ENCODE data around the gene PTGR2. TPM values are rescaled to one million over a fixed set of nuclear protein-coding genes. Genes with fewer than 3 reads are reported as not detected.
"Not testable (repeated sequence)": the region's sequence is repeated elsewhere in the genome, so short reads cannot be mapped to it uniquely, and the experiment has no call there.

PTGR2 gene
- total RNA-seq, 4 donors from 2014 or later = 16.3 to 43.3 (median 27.3) TPM

GRCh38 chr14:73824127-73824526, 27.5 kb upstream of the PTGR2 start:
- Histone ChIP-seq H3K4me3 (replicated peaks in 1 of 3) (no peak overlapping the region), H3K36me3 (no peaks in the 10 kb centered on the region), H3K27me3 (no peaks in the 10 kb centered on the region), H3K27ac (no peak overlapping the region), H3K9me3 (no peaks in the 10 kb centered on the region), H3K4me1 (peaks cover 4 to 6% of the 10 kb centered on the region in 2 donors)
- intact Hi-C loops (cut with DNase I) = no loop called here
- 94 to 96% methylated on average over 4 of the region's 4 CpGs for WGBS, 2 donors
- DNase-seq = no peak
- no peak for TF ChIP-seq CTCF (IDR thresholded peaks at IDR 0.05)
- TF ChIP-seq POLR2A (IDR thresholded peaks at IDR 0.05) = no peak

- Histone ChIP-seq H3K4me3 (replicated peaks in 1 of 3) (no peak overlapping the region), H3K9me3 (no peaks in the 10 kb centered on the region), H3K36me3 (no peaks in the 10 kb centered on the region), H3K27me3 (no peaks in the 10 kb centered on the region), H3K27ac (no peak overlapping the region), H3K4me1 (peaks cover 4 to 6% of the 10 kb centered on the region in 2 donors)
- no peak for DNase-seq
- no peak for TF ChIP-seq CTCF (IDR thresholded peaks at IDR 0.05)
- no peak for TF ChIP-seq POLR2A (IDR thresholded peaks at IDR 0.05)
- 91 to 95% methylated on average over 8 of the region's 8 CpGs for WGBS, 2 donors
- intact Hi-C loops (cut with DNase I) = no loop called here
Observed at GRCh38 chr14:73824536-73824935, 27.1 kb upstream of the PTGR2 start.

- Histone ChIP-seq H3K9me3 (no peaks in the 10 kb centered on the region), H3K27me3 (no peaks in the 10 kb centered on the region), H3K27ac (no peak overlapping the region), H3K4me3 (replicated peaks in 1 of 3) (no peak overlapping the region), H3K36me3 (no peaks in the 10 kb centered on the region), H3K4me1 (peaks cover 4 to 6% of the 10 kb centered on the region in 2 donors)
- WGBS, 2 donors = 14 to 18% methylated on average over 7 of the region's 7 CpGs
- no peak for TF ChIP-seq POLR2A (IDR thresholded peaks at IDR 0.05)
- peak; percentile 80 to 89 (median 86) for TF ChIP-seq CTCF (IDR thresholded peaks at IDR 0.05)
- peak; percentile 94 to 96 for DNase-seq
- intact Hi-C loops (cut with DNase I) = loop anchor here (2.0 kb wide), 1 partner anchor 97 kb away; no protein-coding TSS in a partner anchor
Observed at GRCh38 chr14:73825551-73826188, 26.0 kb upstream of the PTGR2 start.

GRCh38 chr14:73827190-73827589, 24.4 kb upstream of the PTGR2 start:
- DNase-seq; H3K4me1 ChIP-seq; H3K27me3 ChIP-seq; H3K4me3 ChIP-seq (replicated peaks in 1 of 3); H3K27ac ChIP-seq; H3K9me3 ChIP-seq; H3K36me3 ChIP-seq: not testable (repeated sequence)
- WGBS, 2 donors = 95 to 99% methylated on average over 7 of the region's 7 CpGs
- intact Hi-C loops (cut with DNase I) = loop anchor here (2.0 kb wide), 1 partner anchor 98 kb away; no protein-coding TSS in a partner anchor

GRCh38 chr14:73829071-73829470, 22.6 kb upstream of the PTGR2 start:
- no peak for DNase-seq
- Histone ChIP-seq H3K27me3 (no peaks in the 10 kb centered on the region), H3K36me3 (no peaks in the 10 kb centered on the region), H3K9me3 (no peaks in the 10 kb centered on the region), H3K4me3 (replicated peaks in 1 of 3) (no peak overlapping the region), H3K27ac (no peak overlapping the region), H3K4me1 (peaks cover 17 to 21% of the 10 kb centered on the region in 2 donors)
- TF ChIP-seq POLR2A (IDR thresholded peaks at IDR 0.05) = no peak
- TF ChIP-seq CTCF (IDR thresholded peaks at IDR 0.05) = no peak
- WGBS, 2 donors = 81 to 85% methylated on average over 4 of the region's 4 CpGs
- intact Hi-C loops (cut with DNase I) = no loop called here

All from thyroid gland (tissue), 4 donors.